Measurements from ENCODE around the gene BRINP3.

BRINP3 gene

DNA sequence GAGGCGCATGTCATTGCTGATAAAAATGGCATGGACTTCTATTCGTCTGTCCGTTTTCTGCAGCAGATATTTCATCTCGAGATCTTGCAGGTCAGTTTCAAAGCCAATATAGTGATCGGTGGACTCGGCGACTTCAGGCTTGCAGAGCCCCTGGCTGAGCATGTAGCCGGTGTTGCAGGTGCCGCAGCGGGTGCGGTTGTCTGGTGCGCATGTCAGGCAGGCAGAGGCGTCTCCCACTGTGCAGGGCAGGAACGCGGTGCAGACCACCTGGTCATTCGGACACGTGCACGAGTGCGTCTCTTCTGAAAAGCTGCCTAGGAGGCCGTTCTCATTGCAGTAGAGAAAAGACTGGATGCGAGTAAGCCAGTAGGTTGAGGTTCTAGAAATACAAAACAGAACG, 378.9 kb downstream of the BRINP3 start:
- Mint-ChIP-seq H3K9me3 (peaks cover 4% of the 10 kb centered on the region in 2 donors), H3K4me3 (no peak overlapping the region), H3K27ac (no peak overlapping the region), H3K4me1 (no peaks in the 10 kb centered on the region), H3K27me3 (no peaks in the 10 kb centered on the region)
- ATAC-seq (no peak), DNase-seq (no peak)

DNA sequence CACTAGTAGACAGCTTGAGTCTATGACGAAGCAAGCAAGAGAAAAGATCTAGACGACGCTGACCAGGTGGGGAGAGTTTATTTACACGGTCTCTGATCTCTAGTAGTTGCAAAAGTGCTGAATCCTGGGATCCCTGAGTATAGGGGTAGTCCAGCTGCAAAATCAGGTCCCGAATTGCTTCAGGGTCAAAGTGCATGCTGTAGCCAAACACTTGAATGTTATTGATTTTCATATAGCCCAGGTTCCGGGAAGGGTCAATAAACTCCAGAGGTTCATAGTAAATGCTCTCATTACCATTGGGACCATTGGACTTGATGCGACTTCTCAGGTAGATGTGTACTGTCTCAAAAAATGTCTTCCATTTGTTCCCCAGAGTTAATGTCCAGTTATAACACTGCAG, 379.6 kb downstream of the BRINP3 start:
- H3K9me3 Mint-ChIP-seq: peaks cover 4% of the 10 kb centered on the region in 2 donors

GRCh38 chr1:190095596-190095995, 382.1 kb downstream of the BRINP3 start:
- ATAC-seq (no peak), DNase-seq (no peak)
- Mint-ChIP-seq H3K27me3 (no peaks in the 10 kb centered on the region), H3K27ac (no peak overlapping the region), H3K4me1 (no peaks in the 10 kb centered on the region), H3K4me3 (no peak overlapping the region), H3K9me3 (peaks cover 4% of the 10 kb centered on the region in 2 donors)

More for the DNA sequence above, 379.6 kb downstream of the BRINP3 start:
- DNase-seq (no peak), ATAC-seq (no peak)
- Mint-ChIP-seq H3K4me3 (no peak overlapping the region), H3K27me3 (no peaks in the 10 kb centered on the region), H3K4me1 (no peaks in the 10 kb centered on the region), H3K27ac (no peak overlapping the region)

DNA sequence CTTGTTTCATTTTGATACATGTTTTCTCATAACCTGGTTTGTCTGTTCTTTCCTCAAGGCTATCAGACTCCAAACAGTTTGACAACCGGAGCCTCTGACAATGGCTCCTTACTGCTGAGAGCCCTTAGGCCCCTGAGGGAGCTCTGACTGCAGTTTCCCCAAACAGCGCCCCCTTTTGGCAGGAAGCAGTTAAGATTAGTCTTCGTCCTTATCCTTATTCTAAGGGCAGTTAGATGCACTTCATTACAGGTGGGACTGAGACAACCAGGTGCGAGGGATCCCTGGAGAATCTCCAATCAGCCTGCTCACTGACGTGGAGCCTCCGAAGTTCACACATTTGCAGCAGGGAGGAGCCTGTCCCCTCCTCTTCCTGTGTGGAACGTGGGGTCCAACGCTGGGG, 393.1 kb downstream of the BRINP3 start:
- H3K27ac Mint-ChIP-seq: no peak overlapping the region
- H3K9me3 Mint-ChIP-seq: no peaks in the 10 kb centered on the region
- H3K27me3 Mint-ChIP-seq: no peaks in the 10 kb centered on the region
- H3K4me1 Mint-ChIP-seq: no peaks in the 10 kb centered on the region
- no peak for DNase-seq
- ATAC-seq: no peak
- H3K4me3 Mint-ChIP-seq: no peak overlapping the region

GRCh38 chr1:190068304-190068703, 409.4 kb downstream of the BRINP3 start:
- Mint-ChIP-seq H3K27me3 (no peaks in the 10 kb centered on the region), H3K4me3 (no peak overlapping the region), H3K4me1 (no peaks in the 10 kb centered on the region), H3K27ac (no peak overlapping the region), H3K9me3 (peaks cover 4 to 11% of the 10 kb centered on the region in 2 donors)
- no peak for DNase-seq
- ATAC-seq: no peak

- no peaks in the 10 kb centered on the region for H3K4me1 Mint-ChIP-seq
- H3K27ac Mint-ChIP-seq: no peak overlapping the region
- H3K9me3 Mint-ChIP-seq: peaks cover 4 to 11% of the 10 kb centered on the region in 2 donors
- no peak overlapping the region for H3K4me3 Mint-ChIP-seq
- DNase-seq (no peak), ATAC-seq (no peak)
- no peaks in the 10 kb centered on the region for H3K27me3 Mint-ChIP-seq
These were observed 410.1 kb downstream of the BRINP3 start for GRCh38 chr1:190067592-190067991.

DNA sequence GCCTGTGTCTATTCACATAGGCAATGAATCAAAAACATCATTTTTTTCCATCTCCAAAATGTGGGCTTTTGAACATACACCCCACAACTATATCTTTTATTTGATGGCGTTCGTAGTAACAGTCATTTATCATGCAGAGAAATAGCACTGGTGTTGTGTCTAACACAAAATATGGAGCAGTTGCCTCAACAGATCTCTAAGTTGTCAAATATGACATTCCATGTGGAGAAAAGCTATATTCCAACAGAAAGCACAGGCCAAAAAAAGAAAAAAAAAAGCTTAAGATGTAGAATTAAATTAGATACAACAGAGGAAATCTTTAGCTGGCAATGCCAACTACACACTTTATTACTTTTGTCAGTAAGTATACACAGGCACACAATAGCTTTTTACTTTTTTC, 411.7 kb downstream of the BRINP3 start:
- Mint-ChIP-seq H3K9me3 (peaks cover 4 to 11% of the 10 kb centered on the region in 2 donors), H3K4me3 (no peak overlapping the region), H3K4me1 (no peaks in the 10 kb centered on the region), H3K27ac (no peak overlapping the region), H3K27me3 (no peaks in the 10 kb centered on the region)
- DNase-seq: no peak
- no peak for ATAC-seq

GRCh38 chr1:190049314-190049713, 428.4 kb downstream of the BRINP3 start:
- H3K9me3 Mint-ChIP-seq: peaks cover 0 to 15% of the 10 kb centered on the region in 2 donors
- no peak overlapping the region for H3K27ac Mint-ChIP-seq
- no peaks in the 10 kb centered on the region for H3K4me1 Mint-ChIP-seq
- no peaks in the 10 kb centered on the region for H3K27me3 Mint-ChIP-seq
- ATAC-seq: no peak
- no peak for DNase-seq
- no peak overlapping the region for H3K4me3 Mint-ChIP-seq
